T-helper 2 cell (primary cell): ENCODE data around the gene BARHL1.

Experiments
- DNase-seq, 5 experiments: peaks; one replicate each; pipeline versions ENCODE4 v3.0.0 to v3.0.0-alpha.2; 2012 to 2022
- total RNA-seq, 2 donors: gene quantifications; one replicate each; lab custom pipeline; 2026; lab: John Stamatoyannopoulos, UW

The BARHL1 gene
- total RNA-seq = 0 reads per million in 2 donors

DNA sequence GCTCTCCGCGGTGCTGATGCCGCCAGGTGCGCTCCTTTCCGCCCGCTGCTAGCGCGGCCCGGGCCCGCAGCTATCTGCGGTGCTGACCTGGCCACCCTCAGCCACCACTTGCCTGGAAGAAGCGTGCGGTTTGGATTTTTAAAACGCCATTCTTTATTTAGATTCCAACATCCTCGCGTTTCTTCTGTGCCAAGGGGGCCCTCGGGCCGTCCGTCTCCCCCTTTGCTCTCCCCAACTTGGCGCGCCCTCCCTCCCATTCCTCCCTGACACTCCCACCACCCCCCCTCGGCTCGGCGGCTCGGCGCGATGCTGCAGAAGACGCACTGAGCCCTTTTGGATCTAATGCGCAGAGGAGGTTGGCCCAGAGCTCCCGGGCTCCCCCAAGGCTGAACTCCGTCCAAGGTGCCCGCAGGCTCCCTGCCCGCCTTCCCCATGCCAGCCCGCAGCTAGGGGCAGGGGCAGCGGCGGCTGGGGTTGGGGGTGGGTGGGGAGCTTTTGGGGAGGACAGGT lies at the start of gene BARHL1:
Gene BARHL1 (plus strand): TSS at position 331 of the 510 bp plus-strand sequence. CDS start 192 bp downstream, outside the sequence.
- DNase-seq = no peak

GRCh38 chr9:132534832-132535231 lies 47.6 kb upstream of the BARHL1 start:
- DNase-seq = no peak

GRCh38 chr9:132536124-132536523 lies 46.3 kb upstream of the BARHL1 start:
- no peak for DNase-seq

DNA sequence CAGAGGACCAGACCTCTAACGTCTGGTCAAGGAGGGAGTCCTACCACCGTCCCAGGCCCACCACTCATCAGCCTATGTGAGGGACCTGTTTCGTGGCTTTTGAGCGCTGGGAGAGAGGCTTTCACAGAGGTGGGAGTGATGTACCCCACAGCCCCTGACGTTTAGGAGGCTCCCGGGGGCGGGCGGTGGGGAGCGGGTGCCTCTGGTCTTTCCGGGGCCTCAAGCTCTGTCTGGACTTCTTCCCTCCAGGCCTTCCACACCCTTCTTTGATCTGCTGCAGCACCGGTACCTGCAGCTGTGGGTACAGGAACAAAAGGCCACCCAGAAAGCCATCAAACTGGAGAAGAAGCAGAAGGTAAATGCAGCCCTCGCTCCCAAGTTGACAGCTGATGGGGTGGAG lies 45.1 kb upstream of the BARHL1 start:
- no peak for DNase-seq

DNA sequence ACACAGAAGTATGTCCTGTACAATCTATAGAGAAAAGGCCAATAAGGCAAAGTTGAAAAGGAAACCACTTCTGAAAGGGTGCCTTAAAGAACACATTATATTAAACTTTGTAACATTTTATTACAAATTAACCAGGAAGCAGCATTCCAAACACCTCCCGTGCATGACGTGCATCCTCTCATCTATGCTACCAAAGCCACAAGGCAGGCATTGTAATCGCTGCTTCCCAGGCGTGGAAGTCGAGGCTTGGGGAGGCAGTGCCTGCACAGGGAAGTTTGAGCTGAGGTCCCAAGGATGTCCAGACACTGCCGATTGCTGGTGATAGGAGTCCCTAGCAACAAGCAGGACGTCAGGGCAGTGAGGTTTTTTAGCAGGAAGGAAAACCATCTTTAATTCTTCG lies 44.3 kb upstream of the BARHL1 start:
- no peak for DNase-seq

GRCh38 chr9:132539096-132539495 lies 43.3 kb upstream of the BARHL1 start:
- DNase-seq = no peak

- no peak for DNase-seq
These were observed 41.4 kb upstream of the BARHL1 start for GRCh38 chr9:132541051-132541450.

- no peak for DNase-seq
These were observed 40.3 kb upstream of the BARHL1 start for GRCh38 chr9:132541870-132542830.

GRCh38 chr9:132543251-132543650 lies 39.2 kb upstream of the BARHL1 start:
- no peak for DNase-seq

- no peak for DNase-seq
These were observed 38.4 kb upstream of the BARHL1 start for GRCh38 chr9:132543960-132544359.

DNA sequence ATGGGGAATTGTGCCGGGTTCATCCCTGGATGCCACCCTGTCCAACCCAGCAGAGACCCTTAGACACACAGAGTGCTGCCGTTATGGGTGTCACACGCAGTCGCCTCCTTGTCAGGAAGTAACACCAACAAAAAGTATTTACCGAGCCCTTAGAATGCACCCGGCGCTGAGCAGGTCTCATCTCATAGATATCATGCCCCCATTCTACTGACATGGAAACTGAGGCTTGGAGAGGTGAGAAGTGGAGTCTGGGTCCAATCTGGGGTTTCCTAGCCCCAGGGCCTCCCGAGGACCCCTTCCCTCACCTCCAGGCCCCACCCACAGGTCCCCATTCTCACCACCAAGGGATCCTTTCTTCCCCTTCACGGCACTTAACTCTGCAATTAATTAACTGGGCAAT lies 36.8 kb upstream of the BARHL1 start:
- DNase-seq = no peak

GRCh38 chr9:132546148-132547051 lies 36.0 kb upstream of the BARHL1 start:
- DNase-seq = no peak

DNA sequence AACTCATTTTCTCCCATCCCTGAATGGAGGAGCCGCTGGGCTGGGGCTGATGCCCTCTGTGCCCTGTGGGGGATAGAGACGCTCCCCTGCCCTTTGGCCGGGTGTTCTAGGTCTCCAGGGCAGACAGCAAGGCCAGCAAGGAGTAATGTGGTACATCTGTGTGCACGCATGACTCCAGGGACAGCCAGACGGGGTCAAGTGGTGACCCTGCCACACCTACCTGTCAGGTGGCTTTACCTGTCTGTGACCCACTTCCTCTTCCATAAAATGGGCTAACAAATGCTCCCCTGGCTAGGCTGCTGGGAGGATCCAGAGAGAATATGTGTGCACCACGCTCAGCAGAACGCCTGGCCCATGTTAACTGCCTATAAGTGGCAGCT lies 35.4 kb upstream of the BARHL1 start:
- DNase-seq = no peak

- DNase-seq = no peak
These were observed 35.0 kb upstream of the BARHL1 start for GRCh38 chr9:132547436-132547835.

GRCh38 chr9:132547976-132548730 lies 34.3 kb upstream of the BARHL1 start:
- DNase-seq = no peak

GRCh38 chr9:132548751-132549640 lies 33.4 kb upstream of the BARHL1 start:
- DNase-seq = no peak

GRCh38 chr9:132551556-132551955 lies 30.9 kb upstream of the BARHL1 start:
- DNase-seq = no peak

DNA sequence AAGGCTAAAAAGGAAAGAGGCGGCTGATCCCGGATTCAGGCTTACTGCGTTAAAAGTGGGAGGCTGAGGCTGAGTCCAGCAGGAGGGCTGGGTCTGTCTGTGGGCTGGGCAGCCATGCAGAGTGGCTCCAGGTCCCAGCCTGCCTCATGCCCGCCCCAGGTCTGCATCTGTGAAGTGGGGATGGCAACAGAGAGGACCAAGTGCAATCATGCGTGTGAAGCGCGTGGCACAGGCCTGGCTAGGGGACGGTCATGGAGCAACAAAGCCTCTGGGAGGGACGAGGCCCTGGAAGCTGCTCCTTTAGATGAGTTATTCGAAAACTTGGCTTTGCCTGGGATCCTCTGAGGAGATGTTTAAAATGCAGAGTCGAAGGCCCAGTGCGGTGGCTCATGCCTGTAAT lies 30.4 kb upstream of the BARHL1 start:
- DNase-seq = no peak

DNA sequence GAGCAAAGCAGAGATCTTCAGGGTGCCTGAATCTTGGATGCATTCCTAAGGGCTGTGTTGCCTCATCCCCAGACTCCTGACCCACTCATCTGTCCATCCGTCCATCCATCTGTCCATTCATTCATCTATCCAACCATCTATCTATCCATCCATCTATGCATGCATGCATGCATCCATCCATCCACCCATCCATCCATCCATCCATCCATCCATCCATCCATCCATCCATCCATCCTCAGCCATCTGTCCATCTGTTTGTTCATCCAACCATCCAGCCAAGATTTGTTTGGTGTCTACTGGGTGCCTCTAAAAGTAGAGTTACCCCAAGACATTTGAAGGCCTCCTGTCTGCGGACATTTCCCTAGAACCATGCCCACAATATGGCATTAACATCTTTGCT lies 27.7 kb upstream of the BARHL1 start:
- DNase-seq = no peak

DNA sequence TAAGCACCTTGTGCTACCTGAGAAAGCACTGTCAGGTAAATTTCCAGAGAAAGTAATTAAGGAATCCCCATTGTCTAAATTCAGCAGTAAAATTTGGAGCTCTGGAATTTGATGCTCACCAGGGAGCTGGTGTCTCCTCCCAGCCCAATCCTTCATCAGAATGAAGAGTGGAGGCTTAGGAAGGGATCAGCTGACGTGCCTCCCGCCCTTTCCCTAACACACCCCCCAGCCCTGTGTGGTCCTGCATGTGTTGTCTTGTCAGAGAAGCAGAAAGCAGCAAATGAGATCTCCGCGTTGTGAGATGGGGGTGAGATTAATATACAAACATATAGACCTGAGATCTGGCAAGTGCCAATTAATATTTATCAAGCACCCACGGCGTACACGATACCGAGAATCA lies 26.9 kb upstream of the BARHL1 start:
- DNase-seq = no peak

DNA sequence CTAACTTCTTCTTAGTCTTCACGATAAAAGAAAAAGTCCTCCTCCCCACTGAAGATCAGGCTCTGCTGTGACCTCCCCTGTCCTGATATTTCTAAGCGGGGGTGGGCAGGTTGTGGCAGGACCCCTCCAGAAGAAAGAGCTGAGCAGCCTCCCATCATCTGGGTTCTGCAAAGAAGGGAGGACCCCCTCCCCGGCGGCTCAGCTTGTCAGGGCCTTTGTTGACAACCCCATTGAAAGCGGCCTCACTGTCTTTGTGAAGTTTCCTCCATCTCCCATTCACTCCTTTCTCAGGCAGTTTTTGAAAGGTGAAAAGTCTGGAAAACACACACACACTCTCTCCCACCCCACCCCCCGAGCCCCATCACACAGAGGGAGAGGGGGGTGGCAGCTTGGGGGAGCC lies 26.2 kb upstream of the BARHL1 start:
- no peak for DNase-seq
